ENCODE measurements around the gene MT1F. TPM values are rescaled to one million over a fixed set of nuclear protein-coding genes. Genes with fewer than 3 reads are reported as not detected.

Gene MT1F
- total and polyA plus RNA-seq, 9 of the 15 experiments (the other 6 are each of a cell fraction or from before 2014, with no cell fraction given) = 0.18 to 0.68 (median 0.29) TPM; not detected in 5

- TF ChIP-seq ZNF407 (IDR thresholded peaks at IDR 0.05; ENCODE audit: low read depth) = no peak
- no peak for TF ChIP-seq XRCC5 (IDR thresholded peaks at IDR 0.05; ENCODE audit: low read depth, low read length)
- no peak for TF ChIP-seq MECOM (CRISPR knock-in tag; IDR thresholded peaks at IDR 0.05)
- TF ChIP-seq KLF13 (tag; IDR thresholded peaks at IDR 0.05; ENCODE audit: borderline replicate concordance, low read depth) = 0 out of 2 replicates have a peak, but pooled peaks have one; percentile 21
- no peak for TF ChIP-seq PYGO2 (tag; IDR thresholded peaks at IDR 0.05)
- no peak for TF ChIP-seq USF1 (CRISPR knock-in tag; IDR thresholded peaks at IDR 0.05)
- no peak for TF ChIP-seq CBFA2T2 (conservative IDR thresholded peaks at IDR 0.05)
- no peak for TF ChIP-seq SOX6 (IDR thresholded peaks at IDR 0.05)
- TF ChIP-seq ADNP (tag; IDR thresholded peaks at IDR 0.05) = no peak
- no peak for TF ChIP-seq MCM3 (IDR thresholded peaks at IDR 0.05)
- TF ChIP-seq ARHGAP35 (IDR thresholded peaks at IDR 0.05; ENCODE audit: partially characterized antibody) = no peak
- TF ChIP-seq FUS (optimal IDR thresholded peaks at IDR 0.05; ENCODE audit: low read depth, low read length) = no peak
- no peak for TF ChIP-seq PURB (CRISPR knock-in tag; IDR thresholded peaks at IDR 0.05; ENCODE audit: low read depth)
- TF ChIP-seq HLTF (IDR thresholded peaks at IDR 0.05) = no peak
- no peak for TF ChIP-seq COPS2 (conservative IDR thresholded peaks at IDR 0.05)
- TF ChIP-seq ZNF76 (CRISPR knock-in tag; IDR thresholded peaks at IDR 0.05; ENCODE audit: borderline replicate concordance) = no peak
- no peak for TF ChIP-seq ZNF217 (CRISPR knock-in tag; IDR thresholded peaks at IDR 0.05)
- TF ChIP-seq ZNF75A (CRISPR knock-in tag; IDR thresholded peaks at IDR 0.05) = peak; percentile 28; the same call in 1 of the 2 replicates
- TF ChIP-seq U2AF2 (optimal IDR thresholded peaks at IDR 0.05; ENCODE audit: low read depth, low read length) = no peak
- no peak for TF ChIP-seq EP400 (IDR thresholded peaks at IDR 0.05)
- no peak for TF ChIP-seq ZBTB12 (CRISPR knock-in tag; IDR thresholded peaks at IDR 0.05)
Measured at GRCh38 chr16:56608043-56608875, 49.5 kb upstream of the MT1F start, which contains the start of gene MT2A (continued).
